GM23248 (cell line): ENCODE data around the gene NAXD.

Experiments
- EZH2 ChIP-seq: fragments of 200-600 bp; sonication (generic); IDR thresholded peaks from 2 replicates; pipeline ENCODE4 v1.6.1; 2018; ENCODE audit warnings: antibody characterized with exemption, mild to moderate bottlenecking; ENCODE audit not compliant: insufficient read depth, poor library complexity, severe bottlenecking
- EZH2phosphoT487 ChIP-seq: fragments of 200-600 bp; sonication (generic); IDR thresholded peaks from 2 replicates; pipeline ENCODE4 v1.6.1; 2018; ENCODE audit warnings: antibody characterized with exemption, moderate library complexity, mild to moderate bottlenecking, low read depth; ENCODE audit not compliant: insufficient read depth

DNA sequence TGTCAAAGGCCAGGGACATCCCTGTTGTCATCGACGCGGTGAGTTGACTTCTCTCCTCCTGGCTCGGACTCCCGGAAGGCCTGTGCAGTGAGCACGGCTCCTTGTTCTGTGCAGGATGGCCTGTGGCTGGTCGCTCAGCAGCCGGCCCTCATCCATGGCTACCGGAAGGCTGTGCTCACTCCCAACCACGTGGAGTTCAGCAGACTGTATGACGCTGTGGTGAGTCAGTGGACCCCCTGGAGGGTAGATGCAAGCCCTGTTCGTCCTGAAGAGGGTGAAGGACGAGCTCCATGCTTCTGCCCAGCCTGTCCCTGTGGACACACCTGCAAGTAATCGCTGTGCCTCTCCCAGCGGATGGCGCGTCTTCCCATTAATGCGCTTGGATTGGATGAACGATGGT, 19.2 kb downstream of the NAXD start:
- TF ChIP-seq EZH2phosphoT487 (no peak), EZH2 (no peak)
